Measurements from ENCODE around the gene KCNQ5.

KCNQ5 gene

GRCh38 chr6:72820906-72821305 lies 199.0 kb downstream of the KCNQ5 start:
- POLR2A ChIA-PET, result no interaction called here
- Histone ChIP-seq H3K4me1 (ENCODE audit: control insufficient read depth, insufficient read depth, low read length) (no peaks in the 10 kb centered on the region), H3K9me3 (ENCODE audit: control insufficient read depth, insufficient read depth, low read depth, low read length) (no peaks in the 10 kb centered on the region), H3K27ac (ENCODE audit: extremely low read depth, low read depth, low read length) (no peak overlapping the region), H3K36me3 (ENCODE audit: control insufficient read depth in 2 of 2, insufficient read depth in 1 of 2, low read length in 2 of 2) (no peaks in the 10 kb centered on the region), H3K4me3 (ENCODE audit: low read depth, low read length) (no peak overlapping the region)
- TF ChIP-seq ZFP37 (tag by site-specific recombination; IDR thresholded peaks at IDR 0.05) (no peak), ZNF184 (tag by site-specific recombination; IDR thresholded peaks at IDR 0.05) (no peak), REST (tag by site-specific recombination; IDR thresholded peaks at IDR 0.05) (no peak), ZNF621 (tag by site-specific recombination; IDR thresholded peaks at IDR 0.05) (no peak), SCRT1 (tag by site-specific recombination; IDR thresholded peaks at IDR 0.05; ENCODE audit: borderline replicate concordance) (no peak), MZF1 (tag by site-specific recombination; IDR thresholded peaks at IDR 0.05; ENCODE audit: borderline replicate concordance) (no peak), ZNF114 (tag by site-specific recombination; IDR thresholded peaks at IDR 0.05) (no peak), WT1 (tag by site-specific recombination; IDR thresholded peaks at IDR 0.05) (no peak), ZNF596 (tag by site-specific recombination; IDR thresholded peaks at IDR 0.05) (no peak), ZNF214 (tag by site-specific recombination; IDR thresholded peaks at IDR 0.05; ENCODE audit: borderline replicate concordance) (no peak), ZNF292 (tag by site-specific recombination; IDR thresholded peaks at IDR 0.05; ENCODE audit: borderline replicate concordance, low read depth) (no peak)
- TF ChIP-seq, protein P1, sequence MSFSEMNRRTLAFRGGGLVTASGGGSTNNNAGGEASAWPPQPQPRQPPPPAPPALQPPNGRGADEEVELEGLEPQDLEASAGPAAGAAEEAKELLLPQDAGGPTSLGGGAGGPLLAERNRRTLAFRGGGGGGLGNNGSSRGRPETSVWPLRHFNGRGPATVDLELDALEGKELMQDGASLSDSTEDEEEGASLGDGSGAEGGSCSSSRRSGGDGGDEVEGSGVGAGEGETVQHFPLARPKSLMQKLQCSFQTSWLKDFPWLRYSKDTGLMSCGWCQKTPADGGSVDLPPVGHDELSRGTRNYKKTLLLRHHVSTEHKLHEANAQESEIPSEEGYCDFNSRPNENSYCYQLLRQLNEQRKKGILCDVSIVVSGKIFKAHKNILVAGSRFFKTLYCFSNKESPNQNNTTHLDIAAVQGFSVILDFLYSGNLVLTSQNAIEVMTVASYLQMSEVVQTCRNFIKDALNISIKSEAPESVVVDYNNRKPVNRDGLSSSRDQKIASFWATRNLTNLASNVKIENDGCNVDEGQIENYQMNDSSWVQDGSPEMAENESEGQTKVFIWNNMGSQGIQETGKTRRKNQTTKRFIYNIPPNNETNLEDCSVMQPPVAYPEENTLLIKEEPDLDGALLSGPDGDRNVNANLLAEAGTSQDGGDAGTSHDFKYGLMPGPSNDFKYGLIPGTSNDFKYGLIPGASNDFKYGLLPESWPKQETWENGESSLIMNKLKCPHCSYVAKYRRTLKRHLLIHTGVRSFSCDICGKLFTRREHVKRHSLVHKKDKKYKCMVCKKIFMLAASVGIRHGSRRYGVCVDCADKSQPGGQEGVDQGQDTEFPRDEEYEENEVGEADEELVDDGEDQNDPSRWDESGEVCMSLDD (tag by site-specific recombination; IDR thresholded peaks at IDR 0.05), result no peak
- CTCF ChIA-PET, result no interaction called here

GRCh38 chr6:72822023-72822422 lies 200.2 kb downstream of the KCNQ5 start:
- no peak overlapping the region for H3K4me3 ChIP-seq (ENCODE audit: low read depth, low read length)
- POLR2A ChIA-PET, result no interaction called here
- H3K27ac ChIP-seq (ENCODE audit: extremely low read depth, low read depth, low read length), result no peak overlapping the region
- H3K9me3 ChIP-seq (ENCODE audit: control insufficient read depth, insufficient read depth, low read depth, low read length), result no peaks in the 10 kb centered on the region
- CTCF ChIA-PET, result interaction anchor here (0.6 to 1.0 kb wide), 3 partner anchors 12 to 131 kb away, joined by 3 to 4 read pairs (median 4); no protein-coding TSS in a partner anchor
- H3K4me1 ChIP-seq (ENCODE audit: control insufficient read depth, insufficient read depth, low read length), result no peaks in the 10 kb centered on the region
- H3K36me3 ChIP-seq (ENCODE audit: control insufficient read depth in 2 of 2, insufficient read depth in 1 of 2, low read length in 2 of 2), result no peaks in the 10 kb centered on the region
- TF ChIP-seq FEZF1 (tag by site-specific recombination; IDR thresholded peaks at IDR 0.05) (no peak), ZNF433 (tag by site-specific recombination; IDR thresholded peaks at IDR 0.05; ENCODE audit: low read depth) (no peak), SP3 (tag by site-specific recombination; IDR thresholded peaks at IDR 0.05) (no peak), ZNF366 (tag by site-specific recombination; conservative IDR thresholded peaks at IDR 0.05) (no peak), ZNF146 (tag by site-specific recombination; IDR thresholded peaks at IDR 0.05) (no peak), SP7 (tag by site-specific recombination; IDR thresholded peaks at IDR 0.05) (no peak)
- TF ChIP-seq, protein P2, sequence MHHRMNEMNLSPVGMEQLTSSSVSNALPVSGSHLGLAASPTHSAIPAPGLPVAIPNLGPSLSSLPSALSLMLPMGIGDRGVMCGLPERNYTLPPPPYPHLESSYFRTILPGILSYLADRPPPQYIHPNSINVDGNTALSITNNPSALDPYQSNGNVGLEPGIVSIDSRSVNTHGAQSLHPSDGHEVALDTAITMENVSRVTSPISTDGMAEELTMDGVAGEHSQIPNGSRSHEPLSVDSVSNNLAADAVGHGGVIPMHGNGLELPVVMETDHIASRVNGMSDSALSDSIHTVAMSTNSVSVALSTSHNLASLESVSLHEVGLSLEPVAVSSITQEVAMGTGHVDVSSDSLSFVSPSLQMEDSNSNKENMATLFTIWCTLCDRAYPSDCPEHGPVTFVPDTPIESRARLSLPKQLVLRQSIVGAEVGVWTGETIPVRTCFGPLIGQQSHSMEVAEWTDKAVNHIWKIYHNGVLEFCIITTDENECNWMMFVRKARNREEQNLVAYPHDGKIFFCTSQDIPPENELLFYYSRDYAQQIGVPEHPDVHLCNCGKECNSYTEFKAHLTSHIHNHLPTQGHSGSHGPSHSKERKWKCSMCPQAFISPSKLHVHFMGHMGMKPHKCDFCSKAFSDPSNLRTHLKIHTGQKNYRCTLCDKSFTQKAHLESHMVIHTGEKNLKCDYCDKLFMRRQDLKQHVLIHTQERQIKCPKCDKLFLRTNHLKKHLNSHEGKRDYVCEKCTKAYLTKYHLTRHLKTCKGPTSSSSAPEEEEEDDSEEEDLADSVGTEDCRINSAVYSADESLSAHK (tag by site-specific recombination; IDR thresholded peaks at IDR 0.05), result no peak
- TF ChIP-seq, protein P3, sequence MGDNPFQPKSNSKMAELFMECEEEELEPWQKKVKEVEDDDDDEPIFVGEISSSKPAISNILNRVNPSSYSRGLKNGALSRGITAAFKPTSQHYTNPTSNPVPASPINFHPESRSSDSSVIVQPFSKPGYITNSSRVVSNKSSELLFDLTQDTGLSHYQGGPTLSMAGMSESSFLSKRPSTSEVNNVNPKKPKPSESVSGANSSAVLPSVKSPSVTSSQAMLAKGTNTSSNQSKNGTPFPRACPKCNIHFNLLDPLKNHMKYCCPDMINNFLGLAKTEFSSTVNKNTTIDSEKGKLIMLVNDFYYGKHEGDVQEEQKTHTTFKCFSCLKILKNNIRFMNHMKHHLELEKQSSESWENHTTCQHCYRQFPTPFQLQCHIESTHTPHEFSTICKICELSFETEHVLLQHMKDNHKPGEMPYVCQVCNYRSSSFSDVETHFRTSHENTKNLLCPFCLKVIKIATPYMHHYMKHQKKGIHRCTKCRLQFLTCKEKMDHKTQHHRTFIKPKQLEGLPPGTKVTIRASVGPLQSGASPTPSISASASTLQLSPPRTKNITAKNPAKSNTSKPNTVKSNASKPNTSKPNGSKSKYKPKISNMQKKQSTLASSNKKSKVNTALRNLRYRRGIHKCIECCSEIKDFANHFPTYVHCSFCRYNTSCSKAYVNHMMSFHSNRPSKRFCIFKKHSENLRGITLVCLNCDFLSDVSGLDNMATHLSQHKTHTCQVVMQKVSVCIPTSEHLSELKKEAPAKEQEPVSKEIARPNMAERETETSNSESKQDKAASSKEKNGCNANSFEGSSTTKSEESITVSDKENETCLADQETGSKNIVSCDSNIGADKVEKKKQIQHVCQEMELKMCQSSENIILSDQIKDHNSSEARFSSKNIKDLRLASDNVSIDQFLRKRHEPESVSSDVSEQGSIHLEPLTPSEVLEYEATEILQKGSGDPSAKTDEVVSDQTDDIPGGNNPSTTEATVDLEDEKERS (tag by site-specific recombination; IDR thresholded peaks at IDR 0.05), result no peak
- TF ChIP-seq, protein P4, sequence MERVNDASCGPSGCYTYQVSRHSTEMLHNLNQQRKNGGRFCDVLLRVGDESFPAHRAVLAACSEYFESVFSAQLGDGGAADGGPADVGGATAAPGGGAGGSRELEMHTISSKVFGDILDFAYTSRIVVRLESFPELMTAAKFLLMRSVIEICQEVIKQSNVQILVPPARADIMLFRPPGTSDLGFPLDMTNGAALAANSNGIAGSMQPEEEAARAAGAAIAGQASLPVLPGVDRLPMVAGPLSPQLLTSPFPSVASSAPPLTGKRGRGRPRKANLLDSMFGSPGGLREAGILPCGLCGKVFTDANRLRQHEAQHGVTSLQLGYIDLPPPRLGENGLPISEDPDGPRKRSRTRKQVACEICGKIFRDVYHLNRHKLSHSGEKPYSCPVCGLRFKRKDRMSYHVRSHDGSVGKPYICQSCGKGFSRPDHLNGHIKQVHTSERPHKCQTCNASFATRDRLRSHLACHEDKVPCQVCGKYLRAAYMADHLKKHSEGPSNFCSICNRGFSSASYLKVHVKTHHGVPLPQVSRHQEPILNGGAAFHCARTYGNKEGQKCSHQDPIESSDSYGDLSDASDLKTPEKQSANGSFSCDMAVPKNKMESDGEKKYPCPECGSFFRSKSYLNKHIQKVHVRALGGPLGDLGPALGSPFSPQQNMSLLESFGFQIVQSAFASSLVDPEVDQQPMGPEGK (tag by site-specific recombination; IDR thresholded peaks at IDR 0.05), result no peak

All from HEK293 (cell line).